Neural cell (in vitro differentiated cells): Measurements from ENCODE around the gene CSRNP3. TPM values are rescaled to one million over a fixed set of nuclear protein-coding genes. Genes with fewer than 3 reads are reported as not detected.

Source experiments
- H2AFZ ChIP-seq: fragments of 200-600, 300-800 bp; sonication (generic), shearing (Covaris generic); 2 replicates; pipeline ENCODE4 v1.6.0; 2014; ENCODE audit warnings: low read depth, mild to moderate bottlenecking, antibody characterized with exemption, low read length, moderate library complexity
- H3F3A ChIP-seq: fragments of 200-600 bp; shearing (Covaris generic); 2 replicates; pipeline ENCODE4 v1.6.1; 2016; ENCODE audit warnings: mild to moderate bottlenecking, moderate library complexity, mixed read lengths, antibody characterized with exemption, low read length; ENCODE audit not compliant: insufficient read depth, poor library complexity, severe bottlenecking
- H3K27ac ChIP-seq: fragments of 200-600, 300-800 bp; sonication (generic), shearing (Covaris generic); 2 replicates; pipeline ENCODE4 v1.5.1; 2014; ENCODE audit warnings: mild to moderate bottlenecking, low read length, moderate library complexity
- H3K27me3 ChIP-seq: fragments of 300-800, 200-600 bp; sonication (generic), shearing (Covaris generic); 2 replicates; pipeline ENCODE4 v1.6.0; 2014; ENCODE audit warnings: mild to moderate bottlenecking, low read depth, low read length, moderate library complexity; ENCODE audit not compliant: insufficient read depth
- H3K36me3 ChIP-seq: fragments of 300-800, 200-600 bp; sonication (generic), shearing (Covaris generic); 2 replicates; pipeline ENCODE4 v1.5.1; 2014; ENCODE audit warnings: mild to moderate bottlenecking, antibody characterized with exemption, low read length, moderate library complexity; ENCODE audit not compliant: insufficient read depth
- H3K4me2 ChIP-seq: fragments of 300-800, 200-600 bp; sonication (generic), shearing (Covaris generic); 2 replicates; pipeline ENCODE4 v1.6.0; 2014; ENCODE audit warnings: mild to moderate bottlenecking, low read length
- H3K4me3 ChIP-seq: fragments of 300-800, 200-600 bp; sonication (generic), shearing (Covaris generic); 2 replicates; pipeline ENCODE4 v1.5.1; 2014; ENCODE audit warnings: mild to moderate bottlenecking, low read length, moderate library complexity
- H3K79me2 ChIP-seq: fragments of 200-600 bp; shearing (Covaris generic); replicated peaks from 2 replicates; pipeline ENCODE4 v1.6.0; 2014; ENCODE audit warnings: mild to moderate bottlenecking, low read length, moderate library complexity; ENCODE audit not compliant: insufficient read depth
- H3K9ac ChIP-seq: fragments of 300-800, 200-600 bp; sonication (generic), shearing (Covaris generic); 2 replicates; pipeline ENCODE4 v1.6.1; 2016; ENCODE audit warnings: mild to moderate bottlenecking, low read length, mixed read lengths
- H3K9me2 ChIP-seq: fragments of 200-600 bp; shearing (Covaris generic); 2 replicates; pipeline ENCODE4 v1.6.1; 2016; ENCODE audit warnings: mild to moderate bottlenecking, low read length, mixed read lengths; ENCODE audit not compliant: insufficient read depth
- H3K9me3 ChIP-seq: fragments of 200-600, 300-800 bp; sonication (generic), shearing (Covaris generic); 2 replicates; pipeline ENCODE4 v1.6.1; 2016; ENCODE audit warnings: mild to moderate bottlenecking, mixed run types, low read length, moderate library complexity, mixed read lengths
- H4K20me1 ChIP-seq: fragments of 200-600 bp; shearing (Covaris generic); 2 replicates; pipeline ENCODE4 v1.6.1; 2016; ENCODE audit warnings: mild to moderate bottlenecking, mixed run types; ENCODE audit not compliant: insufficient read depth
- CTCF ChIP-seq: fragments of 450-650 bp; IDR thresholded peaks from 2 replicates; pipeline ENCODE4 v1.5.1; 2014; ENCODE audit warnings: antibody characterized with exemption, mild to moderate bottlenecking, moderate library complexity; ENCODE audit not compliant: poor library complexity, severe bottlenecking
- EP300 ChIP-seq: fragments of 450-650 bp; conservative IDR thresholded peaks from 2 replicates; pipeline ENCODE4 v1.6.1; 2014; ENCODE audit warnings: antibody characterized with exemption, mild to moderate bottlenecking, moderate library complexity; ENCODE audit not compliant: poor library complexity, severe bottlenecking
- EZH2 ChIP-seq: fragments of 200-600, 300-800 bp; shearing (Covaris generic), sonication (generic); IDR thresholded peaks from 2 replicates; pipeline ENCODE4 v1.6.1; 2014; ENCODE audit warnings: antibody characterized with exemption, low read length, borderline replicate concordance, mild to moderate bottlenecking; ENCODE audit not compliant: insufficient read depth, poor library complexity, severe bottlenecking
- MXI1 ChIP-seq: fragments of 450-650 bp; conservative IDR thresholded peaks from 2 replicates; pipeline ENCODE4 v1.6.1; 2014; ENCODE audit warnings: antibody characterized with exemption, mild to moderate bottlenecking; ENCODE audit not compliant: poor library complexity, severe bottlenecking
- POLR2AphosphoS5 ChIP-seq: IDR thresholded peaks from 2 replicates; pipeline ENCODE4 v1.6.1; 2012
- RAD21 ChIP-seq: fragments of 450-650 bp; conservative IDR thresholded peaks from 2 replicates; pipeline ENCODE4 v1.6.1; 2014; ENCODE audit warnings: antibody characterized with exemption, mild to moderate bottlenecking, moderate library complexity
- REST ChIP-seq: IDR thresholded peaks from 2 replicates; pipeline ENCODE4 v1.6.1; 2012; ENCODE audit warnings: borderline replicate concordance
- SMC3 ChIP-seq: fragments of 450-650 bp; conservative IDR thresholded peaks from 2 replicates; pipeline ENCODE4 v1.6.1; 2014; ENCODE audit warnings: antibody characterized with exemption, mild to moderate bottlenecking, moderate library complexity; ENCODE audit not compliant: poor library complexity
- TAF1 ChIP-seq: IDR thresholded peaks from 2 replicates; pipeline ENCODE4 v1.6.1; 2012; ENCODE audit warnings: low read depth
- polyA plus RNA-seq: library from polyadenylated mRNA; depleted of rRNA; stranded (reverse); fragments of >200 nt; gene quantifications from 2 replicates; pipeline ENCODE4 v1.2.3, GENCODE V29; 2014

CSRNP3 gene
- polyA plus RNA-seq, 1 donor from 2014 or later = 66.6 TPM

GRCh38 chr2:165533331-165533730 lies 63.8 kb downstream of the CSRNP3 start:
- Histone ChIP-seq H3K27me3 (no peaks in the 10 kb centered on the region), H3K4me2 (no peak overlapping the region), H2AFZ (no peak overlapping the region), H3K4me3 (no peak overlapping the region), H3K36me3 (no peaks in the 10 kb centered on the region), H3K79me2 (no peaks in the 10 kb centered on the region), H3K27ac (no peak overlapping the region), H3F3A (peaks cover 4% of the 10 kb centered on the region), H3K9me3 (no peaks in the 10 kb centered on the region), H3K9me2 (no peaks in the 10 kb centered on the region), H3K9ac (no peak overlapping the region), H4K20me1 (no peaks in the 10 kb centered on the region)
- TF ChIP-seq EP300 = no peak
- TF ChIP-seq EZH2 = no peak
- TF ChIP-seq POLR2AphosphoS5 = no peak
- TF ChIP-seq REST = no peak
- TF ChIP-seq TAF1 = no peak
- TF ChIP-seq SMC3 = no peak
- no peak for TF ChIP-seq CTCF
- TF ChIP-seq RAD21 = no peak
- no peak for TF ChIP-seq MXI1

- peaks cover 4% of the 10 kb centered on the region for H3F3A ChIP-seq
- no peaks in the 10 kb centered on the region for H3K9me2 ChIP-seq
- TF ChIP-seq SMC3 (no peak), CTCF (no peak), EZH2 (no peak), POLR2AphosphoS5 (no peak), EP300 (no peak), TAF1 (no peak), REST (no peak), MXI1 (no peak), RAD21 (no peak)
- no peak overlapping the region for H3K4me2 ChIP-seq
- no peaks in the 10 kb centered on the region for H3K27me3 ChIP-seq
- no peaks in the 10 kb centered on the region for H3K36me3 ChIP-seq
- no peak overlapping the region for H2AFZ ChIP-seq
- no peak overlapping the region for H3K4me3 ChIP-seq
- H3K79me2 ChIP-seq = no peaks in the 10 kb centered on the region
- no peak overlapping the region for H3K27ac ChIP-seq
- no peaks in the 10 kb centered on the region for H3K9me3 ChIP-seq
- H4K20me1 ChIP-seq = no peaks in the 10 kb centered on the region
- no peak overlapping the region for H3K9ac ChIP-seq
Observed at GRCh38 chr2:165535471-165535870, 66.0 kb downstream of the CSRNP3 start.
